Measurements from ENCODE around the gene ZNF142. TPM values are rescaled to one million over a fixed set of nuclear protein-coding genes. Genes with fewer than 3 reads are reported as not detected.

Gene ZNF142
- total and polyA plus RNA-seq, 9 of the 15 experiments (the other 6 are each of a cell fraction or from before 2014, with no cell fraction given), result 0.50 to 26.1 (median 4.5) TPM

DNA sequence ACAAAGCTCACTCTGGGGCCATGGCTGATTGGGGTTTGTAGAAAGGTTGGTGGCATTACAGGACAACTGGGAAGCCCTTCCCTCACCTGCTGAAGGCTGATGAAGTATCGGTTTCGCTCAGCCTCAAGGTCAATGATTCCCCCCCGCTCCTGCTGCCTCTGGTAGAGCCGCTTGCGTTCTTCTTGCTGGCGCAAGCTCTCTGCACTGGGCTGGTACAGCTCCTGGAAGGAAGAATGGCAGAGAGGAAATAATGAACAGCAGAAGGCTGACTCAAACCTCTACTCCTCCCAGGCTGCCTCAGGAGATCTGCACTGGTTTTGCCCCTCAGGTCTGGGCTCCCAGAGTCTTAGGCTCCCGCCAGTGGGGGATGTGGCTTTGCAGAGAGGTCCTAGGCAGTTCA is 5.2 kb upstream of the ZNF142 start:
- TF ChIP-seq, protein P1, sequence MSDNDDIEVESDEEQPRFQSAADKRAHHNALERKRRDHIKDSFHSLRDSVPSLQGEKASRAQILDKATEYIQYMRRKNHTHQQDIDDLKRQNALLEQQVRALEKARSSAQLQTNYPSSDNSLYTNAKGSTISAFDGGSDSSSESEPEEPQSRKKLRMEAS (CRISPR knock-in tag; IDR thresholded peaks at IDR 0.05), result no peak
- no peak for TF ChIP-seq CBFB (CRISPR knock-in tag; IDR thresholded peaks at IDR 0.05)
- TF ChIP-seq, protein P2, sequence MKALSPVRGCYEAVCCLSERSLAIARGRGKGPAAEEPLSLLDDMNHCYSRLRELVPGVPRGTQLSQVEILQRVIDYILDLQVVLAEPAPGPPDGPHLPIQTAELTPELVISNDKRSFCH (CRISPR knock-in tag; IDR thresholded peaks at IDR 0.05), result no peak
- TF ChIP-seq, protein P2 (tag; IDR thresholded peaks at IDR 0.05), result no peak
- TF ChIP-seq, protein P3, sequence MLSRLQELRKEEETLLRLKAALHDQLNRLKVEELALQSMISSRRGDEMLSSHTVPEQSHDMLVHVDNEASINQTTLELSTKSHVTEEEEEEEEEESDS (CRISPR knock-in tag; IDR thresholded peaks at IDR 0.05), result no peak
- Histone ChIP-seq H3K4me3 (no peak overlapping the region), H3K9me1 (ENCODE audit: control insufficient read depth, insufficient read depth, low read length) (peaks cover 3% of the 10 kb centered on the region), H3K27ac (ENCODE audit: extremely low read depth, low read depth, low read length) (no peak overlapping the region), H3K79me2 (ENCODE audit: control insufficient read depth, insufficient read depth, low read length) (peaks cover 12% of the 10 kb centered on the region), H4K20me1 (replicated peaks; ENCODE audit: control insufficient read depth, insufficient read depth, low read length) (no peaks in the 10 kb centered on the region), H3K36me3 (ENCODE audit: control insufficient read depth, insufficient read depth, low read length) (peaks cover 60% of the 10 kb centered on the region; the same call in 2 of the 3 replicates), H3K4me1 (replicated peaks in 1 of 2; ENCODE audit: control insufficient read depth in 2 of 2, insufficient read depth in 2 of 2, low read length in 2 of 2) (peaks cover 6 to 9% of the 10 kb centered on the region in 2 experiments; a peak in 3 of 5 replicates), H3K9ac (ENCODE audit: insufficient read depth in 1 of 2, low read depth in 2 of 2, low read length in 2 of 2) (no peak overlapping the region; a peak in 1 of 4 replicates), H3K27me3 (ENCODE audit: control insufficient read depth in 2 of 2, insufficient read depth in 2 of 2, low read length in 2 of 2) (no peaks in the 10 kb centered on the region), H3K4me2 (ENCODE audit: insufficient read depth, low read length) (no peak overlapping the region), H3K9me3 (replicated peaks; ENCODE audit: control insufficient read depth, insufficient read depth, low read depth, low read length) (no peaks in the 10 kb centered on the region), H2AFZ (ENCODE audit: low read depth, low read length) (no peak overlapping the region)
- 92% methylated on average over 4 of the region's 7 CpGs for WGBS (ENCODE audit: insufficient coverage, low coverage, missing lambda C conversion rate)
- ChIA-PET POLR2A (interaction anchor here (0.6 kb wide), 1 partner anchor 242 kb away, joined by 3 read pairs; no protein-coding TSS in a partner anchor), CTCF (ENCODE audit: low intra/inter-chr PET ratio) (no interaction called here)
- in situ Hi-C loops (cut with MboI), result no loop called here
- ATAC-seq (no peak), DNase-seq (ENCODE audit: extremely low read depth in 1 of 4, low spot score in 3 of 4) (no peak), FAIRE-seq (no peak)
- intact Hi-C loops (cut with micrococcal nuclease), result no loop called here
- no TSS peak for BruUV-seq (replicated peaks)

Measured in K562 (cell line).